Memory B cell (primary cell): ENCODE data around the gene TPST2.

ENCODE experiments used
- ATAC-seq: fragments of 150-1000 bp; cut with Tn5 transposase; 2 replicates; pipeline ENCODE4 v1.10.0; 2021; ENCODE audit warnings: low read depth, mild to moderate bottlenecking, moderate library complexity
- DNase-seq, 2 donors: peaks; one replicate each; pipeline ENCODE4 v3.0.0; 2022; ENCODE audit warnings: low spot score in 2 of 2
- H3K27ac Mint-ChIP-seq: one replicate; pipeline ENCODE4 v1.8.0; 2022; ENCODE audit warnings: mild to moderate bottlenecking, moderate library complexity, mixed read lengths
- H3K27me3 Mint-ChIP-seq: one replicate; pipeline ENCODE4 v1.8.0; 2022; ENCODE audit warnings: mixed read lengths
- H3K36me3 Mint-ChIP-seq: one replicate; pipeline ENCODE4 v1.8.0; 2022; ENCODE audit warnings: mild to moderate bottlenecking, mixed read lengths
- H3K4me1 Mint-ChIP-seq: one replicate; pipeline ENCODE4 v1.8.0; 2022; ENCODE audit warnings: mixed read lengths
- H3K4me3 Mint-ChIP-seq: one replicate; pipeline ENCODE4 v1.8.0; 2022; ENCODE audit warnings: mild to moderate bottlenecking, moderate library complexity, mixed read lengths
- H3K9me3 Mint-ChIP-seq: one replicate; pipeline ENCODE4 v1.8.0; 2022; ENCODE audit warnings: mixed read lengths

Gene TPST2

GRCh38 chr22:26565181-26565580 is 24.8 kb downstream of the TPST2 start:
- Mint-ChIP-seq H3K4me3 (no peak overlapping the region), H3K4me1 (peaks cover 7% of the 10 kb centered on the region), H3K27me3 (no peaks in the 10 kb centered on the region), H3K9me3 (no peaks in the 10 kb centered on the region), H3K27ac (no peak overlapping the region), H3K36me3 (peaks cover 2% of the 10 kb centered on the region)
- DNase-seq (no peak), ATAC-seq (no peak)

DNA sequence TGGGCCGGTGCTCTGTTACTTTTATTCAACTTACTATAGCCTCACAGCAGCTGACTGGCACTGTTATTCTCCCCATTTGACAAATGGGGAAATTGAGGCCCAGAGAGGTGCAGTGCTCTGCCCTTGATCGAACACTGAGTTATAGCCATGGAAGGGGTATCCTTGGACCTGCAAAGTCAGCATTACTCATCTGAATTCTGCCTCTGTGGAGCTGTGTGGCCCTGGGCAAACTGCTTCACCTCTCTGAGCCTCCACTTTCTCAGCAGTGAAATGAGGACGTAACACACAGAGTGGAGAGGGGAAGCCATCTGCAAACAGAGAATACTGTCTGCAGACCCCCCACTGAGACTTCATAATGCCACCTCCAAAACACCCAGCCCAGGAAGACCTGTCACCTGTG is 25.3 kb downstream of the TPST2 start:
- DNase-seq = no peak
- Mint-ChIP-seq H3K27ac (no peak overlapping the region), H3K9me3 (no peaks in the 10 kb centered on the region), H3K4me1 (peaks cover 7% of the 10 kb centered on the region), H3K27me3 (no peaks in the 10 kb centered on the region), H3K36me3 (peaks cover 2% of the 10 kb centered on the region), H3K4me3 (no peak overlapping the region)
- no peak for ATAC-seq

GRCh38 chr22:26564181-26564580 is 25.8 kb downstream of the TPST2 start:
- H3K27me3 Mint-ChIP-seq = no peaks in the 10 kb centered on the region
- ATAC-seq (no peak), DNase-seq (no peak)
- H3K4me3 Mint-ChIP-seq = no peak overlapping the region
- H3K9me3 Mint-ChIP-seq = no peaks in the 10 kb centered on the region
- peaks cover 7% of the 10 kb centered on the region for H3K4me1 Mint-ChIP-seq
- H3K27ac Mint-ChIP-seq = no peak overlapping the region
- peaks cover 2% of the 10 kb centered on the region for H3K36me3 Mint-ChIP-seq

DNA sequence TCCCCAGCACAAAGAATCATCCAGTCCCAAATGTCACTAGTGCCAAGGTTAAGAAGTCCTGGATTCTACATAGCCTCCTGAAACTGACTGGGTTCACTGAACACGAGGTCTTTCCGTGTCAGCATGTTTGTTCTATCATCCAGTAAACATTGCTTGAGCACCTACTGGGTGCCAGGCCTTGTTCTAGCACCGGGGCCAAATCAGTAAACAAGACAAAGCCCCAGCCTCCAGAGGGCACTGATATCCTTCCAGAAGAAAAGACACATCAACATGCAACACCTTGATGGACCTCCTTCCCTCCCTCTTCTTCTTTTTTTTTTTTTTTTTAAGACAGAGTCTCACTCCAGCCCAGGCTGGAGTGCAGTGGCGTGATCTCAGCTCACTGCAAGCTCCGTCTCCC is 26.9 kb downstream of the TPST2 start:
- DNase-seq = no peak
- Mint-ChIP-seq H3K4me3 (no peak overlapping the region), H3K36me3 (peaks cover 5% of the 10 kb centered on the region), H3K27ac (no peak overlapping the region), H3K9me3 (no peaks in the 10 kb centered on the region), H3K4me1 (peaks cover 7% of the 10 kb centered on the region), H3K27me3 (no peaks in the 10 kb centered on the region)
- no peak for ATAC-seq

GRCh38 chr22:26561756-26562417 is 28.0 kb downstream of the TPST2 start:
- peaks cover 5% of the 10 kb centered on the region for H3K36me3 Mint-ChIP-seq

DNA sequence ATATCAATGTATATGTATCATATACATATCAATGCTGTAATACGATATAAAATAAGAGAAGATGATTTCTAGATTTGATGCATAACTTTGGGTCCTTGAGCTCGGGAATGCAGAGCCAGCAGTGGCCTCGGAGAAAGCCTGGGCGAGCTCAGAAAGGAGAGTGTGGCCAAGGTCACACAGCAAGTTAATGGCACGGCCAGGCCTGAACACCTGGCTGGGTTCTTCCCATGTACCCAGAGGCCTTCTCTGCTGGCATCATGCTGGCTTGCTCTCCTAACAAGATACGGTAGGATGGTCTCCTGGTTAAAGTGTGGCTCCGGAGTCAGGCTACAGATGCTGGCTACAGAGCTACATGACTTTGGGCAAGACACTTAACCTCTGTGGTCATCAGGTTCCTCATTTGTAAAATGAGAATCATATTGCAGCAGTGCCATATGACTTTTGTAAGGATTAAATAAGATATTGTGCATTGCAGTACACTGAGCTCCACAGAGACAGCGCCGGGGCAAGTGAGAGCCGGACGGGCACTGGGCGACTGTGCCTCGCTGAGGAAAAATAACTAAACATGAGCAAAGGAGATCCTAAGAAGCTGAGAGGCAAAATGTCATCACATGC is 29.9 kb downstream of the TPST2 start:
- ATAC-seq (no peak), DNase-seq (no peak)
- Mint-ChIP-seq H3K9me3 (no peaks in the 10 kb centered on the region), H3K27me3 (no peaks in the 10 kb centered on the region), H3K27ac (no peak overlapping the region), H3K4me1 (peaks cover 3% of the 10 kb centered on the region), H3K4me3 (no peak overlapping the region), H3K36me3 (peaks cover 5% of the 10 kb centered on the region)

More at GRCh38 chr22:26561756-26562417, 28.0 kb downstream of the TPST2 start:
- no peak for DNase-seq
- Mint-ChIP-seq H3K27me3 (no peaks in the 10 kb centered on the region), H3K4me3 (no peak overlapping the region), H3K27ac (no peak overlapping the region), H3K9me3 (no peaks in the 10 kb centered on the region), H3K4me1 (peaks cover 7% of the 10 kb centered on the region)
- no peak for ATAC-seq

GRCh38 chr22:26558248-26558895 is 31.6 kb downstream of the TPST2 start:
- peaks cover 3% of the 10 kb centered on the region for H3K4me1 Mint-ChIP-seq

GRCh38 chr22:26556904-26557303 is 33.0 kb downstream of the TPST2 start:
- H3K27me3 Mint-ChIP-seq = no peaks in the 10 kb centered on the region
- H3K9me3 Mint-ChIP-seq = no peaks in the 10 kb centered on the region
- H3K27ac Mint-ChIP-seq = no peak overlapping the region
- ATAC-seq (no peak), DNase-seq (no peak)
- no peak overlapping the region for H3K4me3 Mint-ChIP-seq
- H3K36me3 Mint-ChIP-seq = peaks cover 3% of the 10 kb centered on the region
- peaks cover 3% of the 10 kb centered on the region for H3K4me1 Mint-ChIP-seq

More at GRCh38 chr22:26558248-26558895, 31.6 kb downstream of the TPST2 start:
- Mint-ChIP-seq H3K36me3 (peaks cover 3% of the 10 kb centered on the region), H3K27me3 (no peaks in the 10 kb centered on the region), H3K27ac (no peak overlapping the region), H3K9me3 (no peaks in the 10 kb centered on the region), H3K4me3 (no peak overlapping the region)
- DNase-seq (no peak), ATAC-seq (no peak)

- Mint-ChIP-seq H3K9me3 (no peaks in the 10 kb centered on the region), H3K27ac (no peak overlapping the region), H3K36me3 (peaks cover 3% of the 10 kb centered on the region), H3K4me1 (peaks cover 3% of the 10 kb centered on the region), H3K27me3 (no peaks in the 10 kb centered on the region), H3K4me3 (no peak overlapping the region)
- ATAC-seq (no peak), DNase-seq (no peak)
Observed at GRCh38 chr22:26555478-26555877, 34.5 kb downstream of the TPST2 start.

DNA sequence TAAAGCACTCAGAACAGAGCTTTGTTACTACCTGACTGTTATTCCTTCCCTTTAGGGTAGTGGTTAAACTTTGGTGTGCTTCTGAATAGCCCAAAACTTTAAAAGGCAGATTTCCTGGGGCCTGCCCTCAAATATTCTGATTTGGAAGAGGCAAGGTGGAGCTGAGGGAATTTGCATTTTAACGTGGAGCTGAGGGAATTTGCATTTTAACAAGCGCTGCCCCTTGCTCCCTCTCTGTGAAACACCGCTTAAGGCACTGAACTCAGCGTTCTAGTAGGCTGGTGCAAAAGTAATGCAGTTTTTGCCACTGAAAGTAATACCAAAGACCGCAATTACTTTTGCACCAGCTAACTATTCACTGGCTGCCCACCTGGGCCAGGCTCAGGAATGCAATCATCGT is 35.0 kb downstream of the TPST2 start:
- H3K4me3 Mint-ChIP-seq = no peak overlapping the region
- H3K27ac Mint-ChIP-seq = no peak overlapping the region
- DNase-seq (no peak), ATAC-seq (no peak)
- H3K9me3 Mint-ChIP-seq = no peaks in the 10 kb centered on the region
- peaks cover 5% of the 10 kb centered on the region for H3K36me3 Mint-ChIP-seq
- H3K27me3 Mint-ChIP-seq = no peaks in the 10 kb centered on the region
- H3K4me1 Mint-ChIP-seq = peaks cover 4% of the 10 kb centered on the region

DNA sequence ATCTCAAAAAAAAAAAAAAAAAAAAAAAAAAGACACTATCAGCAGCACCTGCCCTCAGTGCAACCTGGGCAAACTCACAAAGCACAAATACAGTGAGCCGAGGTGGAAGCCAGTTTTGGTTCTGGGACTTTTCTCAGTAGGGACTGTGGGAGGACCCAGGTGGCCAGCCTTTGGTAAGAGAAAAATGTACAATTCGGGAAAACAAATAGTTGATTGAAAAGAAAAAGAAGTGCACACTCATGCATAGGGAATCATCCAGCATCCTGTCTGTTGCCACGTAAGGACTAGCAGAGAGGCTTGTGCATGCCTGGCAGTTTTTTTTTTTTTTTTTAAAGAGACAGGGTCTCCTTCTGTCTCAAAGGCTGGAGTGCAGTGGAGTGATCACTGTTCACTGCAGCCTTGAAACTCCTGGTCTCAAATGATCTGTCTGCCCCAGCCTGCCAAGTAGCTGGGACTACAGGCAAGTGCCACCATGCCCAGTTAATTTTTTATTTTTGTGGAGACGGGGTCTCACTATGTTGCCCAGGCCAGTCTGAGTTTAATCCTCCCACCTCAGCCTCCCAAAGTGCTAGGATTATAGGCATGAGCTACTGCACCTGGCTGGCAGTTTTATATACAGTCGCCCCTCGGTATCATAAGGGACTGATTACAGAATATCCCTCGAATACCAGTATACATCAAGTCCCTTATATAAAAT is 36.7 kb downstream of the TPST2 start:
- peaks cover 4% of the 10 kb centered on the region for H3K4me1 Mint-ChIP-seq
- H3K4me3 Mint-ChIP-seq = no peak overlapping the region
- ATAC-seq (no peak), DNase-seq (no peak)
- no peaks in the 10 kb centered on the region for H3K9me3 Mint-ChIP-seq
- H3K27ac Mint-ChIP-seq = peak overlapping the region; percentile 6
- H3K27me3 Mint-ChIP-seq = no peaks in the 10 kb centered on the region
- H3K36me3 Mint-ChIP-seq = peaks cover 5% of the 10 kb centered on the region

DNA sequence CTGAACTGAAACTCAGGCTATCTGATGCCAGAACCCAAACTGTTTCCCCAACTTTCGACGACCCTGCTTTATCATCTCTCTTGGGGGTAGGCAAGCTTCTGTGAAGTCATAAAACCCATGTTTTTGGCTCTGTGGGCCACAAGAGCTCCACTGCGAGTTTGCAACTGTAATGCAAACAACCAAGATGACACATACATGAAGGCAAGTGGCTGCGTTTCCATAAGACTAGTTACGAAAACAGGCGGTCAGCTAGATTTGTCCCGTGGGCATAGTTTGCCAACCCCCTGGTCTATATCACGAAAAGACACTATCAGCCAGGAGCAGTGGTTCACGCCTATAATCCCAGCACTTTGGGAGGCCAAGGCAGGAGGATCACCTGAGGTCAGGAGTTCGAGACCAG is 37.5 kb downstream of the TPST2 start:
- H3K9me3 Mint-ChIP-seq = no peaks in the 10 kb centered on the region
- peaks cover 5% of the 10 kb centered on the region for H3K36me3 Mint-ChIP-seq
- no peak for ATAC-seq
- no peak overlapping the region for H3K27ac Mint-ChIP-seq
- no peaks in the 10 kb centered on the region for H3K27me3 Mint-ChIP-seq
- H3K4me3 Mint-ChIP-seq = no peak overlapping the region
- DNase-seq = no peak
- peaks cover 4% of the 10 kb centered on the region for H3K4me1 Mint-ChIP-seq

GRCh38 chr22:26551568-26551967 is 38.4 kb downstream of the TPST2 start:
- Mint-ChIP-seq H3K27me3 (no peaks in the 10 kb centered on the region), H3K9me3 (no peaks in the 10 kb centered on the region), H3K36me3 (peaks cover 7% of the 10 kb centered on the region), H3K4me1 (peaks cover 8% of the 10 kb centered on the region), H3K4me3 (no peak overlapping the region), H3K27ac (no peak overlapping the region)
- ATAC-seq (no peak), DNase-seq (no peak)

- no peak overlapping the region for H3K27ac Mint-ChIP-seq
- peaks cover 11% of the 10 kb centered on the region for H3K4me1 Mint-ChIP-seq
- ATAC-seq = no peak
- H3K36me3 Mint-ChIP-seq = peaks cover 7% of the 10 kb centered on the region
- H3K9me3 Mint-ChIP-seq = no peaks in the 10 kb centered on the region
- H3K27me3 Mint-ChIP-seq = no peaks in the 10 kb centered on the region
- H3K4me3 Mint-ChIP-seq = no peak overlapping the region
- no peak for DNase-seq
Observed at GRCh38 chr22:26550498-26551033, 39.4 kb downstream of the TPST2 start.
